ENCODE measurements around the gene NR5A1.

NR5A1 gene

GRCh38 chr9:124479947-124480620 lies 27.1 kb downstream of the NR5A1 start:
- no peaks in the 10 kb centered on the region for H3K79me2 ChIP-seq (ENCODE audit: insufficient read depth, low read depth)
- H4K20me1 ChIP-seq (ENCODE audit: insufficient read depth) = no peaks in the 10 kb centered on the region
- H3K27ac ChIP-seq = no peak overlapping the region
- H3K4me1 ChIP-seq (ENCODE audit: low read depth, poor library complexity, severe bottlenecking) = no peaks in the 10 kb centered on the region
- TF ChIP-seq CTCF (conservative IDR thresholded peaks at IDR 0.05; ENCODE audit: low read depth, low read length) = no peak
- no peak overlapping the region for H3K9ac ChIP-seq
- peaks cover 12% of the 10 kb centered on the region; the same call in 1 of the 2 replicates for H3K27me3 ChIP-seq (ENCODE audit: insufficient read depth, low read depth)
- H3K4me2 ChIP-seq = no peak overlapping the region
- H3K4me3 ChIP-seq (IDR thresholded peaks at IDR 0.05; ENCODE audit: insufficient read depth, low read depth, low read length) = no peak overlapping the region
- no peaks in the 10 kb centered on the region for H3K36me3 ChIP-seq (ENCODE audit: insufficient read depth)
- H2AFZ ChIP-seq (ENCODE audit: low read depth) = no peak overlapping the region

- H3K4me1 ChIP-seq (ENCODE audit: low read depth, poor library complexity, severe bottlenecking) = no peaks in the 10 kb centered on the region
- no peak overlapping the region for H3K4me2 ChIP-seq
- H3K9ac ChIP-seq = no peak overlapping the region
- H3K79me2 ChIP-seq (ENCODE audit: insufficient read depth, low read depth) = no peaks in the 10 kb centered on the region
- H3K27ac ChIP-seq = no peak overlapping the region
- H4K20me1 ChIP-seq (ENCODE audit: insufficient read depth) = no peaks in the 10 kb centered on the region
- H2AFZ ChIP-seq (ENCODE audit: low read depth) = no peak overlapping the region
- no peak overlapping the region for H3K4me3 ChIP-seq (IDR thresholded peaks at IDR 0.05; ENCODE audit: insufficient read depth, low read depth, low read length)
- H3K36me3 ChIP-seq (ENCODE audit: insufficient read depth) = no peaks in the 10 kb centered on the region
- H3K27me3 ChIP-seq (ENCODE audit: insufficient read depth, low read depth) = peaks cover 12% of the 10 kb centered on the region; the same call in 1 of the 2 replicates
- TF ChIP-seq CTCF (conservative IDR thresholded peaks at IDR 0.05; ENCODE audit: low read depth, low read length) = no peak
Observed at GRCh38 chr9:124479371-124479770, 27.8 kb downstream of the NR5A1 start.

GRCh38 chr9:124478354-124478753 lies 28.8 kb downstream of the NR5A1 start:
- no peak overlapping the region for H3K27ac ChIP-seq
- TF ChIP-seq CTCF (conservative IDR thresholded peaks at IDR 0.05; ENCODE audit: low read depth, low read length) = no peak
- peaks cover 12% of the 10 kb centered on the region; the same call in 1 of the 2 replicates for H3K27me3 ChIP-seq (ENCODE audit: insufficient read depth, low read depth)
- no peaks in the 10 kb centered on the region for H3K79me2 ChIP-seq (ENCODE audit: insufficient read depth, low read depth)
- H3K4me2 ChIP-seq = no peak overlapping the region
- no peaks in the 10 kb centered on the region for H4K20me1 ChIP-seq (ENCODE audit: insufficient read depth)
- H3K4me1 ChIP-seq (ENCODE audit: low read depth, poor library complexity, severe bottlenecking) = no peaks in the 10 kb centered on the region
- no peak overlapping the region for H3K9ac ChIP-seq
- no peak overlapping the region for H3K4me3 ChIP-seq (IDR thresholded peaks at IDR 0.05; ENCODE audit: insufficient read depth, low read depth, low read length)
- H3K36me3 ChIP-seq (ENCODE audit: insufficient read depth) = no peaks in the 10 kb centered on the region
- no peak overlapping the region for H2AFZ ChIP-seq (ENCODE audit: low read depth)

GRCh38 chr9:124477648-124478285 lies 29.4 kb downstream of the NR5A1 start:
- H3K9ac ChIP-seq = no peak overlapping the region
- H3K4me3 ChIP-seq (IDR thresholded peaks at IDR 0.05; ENCODE audit: insufficient read depth, low read depth, low read length) = no peak overlapping the region
- H2AFZ ChIP-seq (ENCODE audit: low read depth) = no peak overlapping the region
- TF ChIP-seq CTCF (conservative IDR thresholded peaks at IDR 0.05; ENCODE audit: low read depth, low read length) = no peak
- no peak overlapping the region for H3K4me2 ChIP-seq
- no peaks in the 10 kb centered on the region for H4K20me1 ChIP-seq (ENCODE audit: insufficient read depth)
- H3K4me1 ChIP-seq (ENCODE audit: low read depth, poor library complexity, severe bottlenecking) = no peaks in the 10 kb centered on the region
- no peaks in the 10 kb centered on the region for H3K79me2 ChIP-seq (ENCODE audit: insufficient read depth, low read depth)
- H3K27ac ChIP-seq = no peak overlapping the region
- peaks cover 12% of the 10 kb centered on the region; the same call in 1 of the 2 replicates for H3K27me3 ChIP-seq (ENCODE audit: insufficient read depth, low read depth)
- H3K36me3 ChIP-seq (ENCODE audit: insufficient read depth) = no peaks in the 10 kb centered on the region

Measured in KMS-11 (cell line).